Neural cell (in vitro differentiated cells): ENCODE measurements around the gene ABCB8.

Experiments used
- CTCF ChIP-seq: fragments of 450-650 bp; IDR thresholded peaks from 2 replicates; pipeline ENCODE4 v1.5.1; 2014; ENCODE audit warnings: antibody characterized with exemption, mild to moderate bottlenecking, moderate library complexity; ENCODE audit not compliant: poor library complexity, severe bottlenecking
- EP300 ChIP-seq: fragments of 450-650 bp; conservative IDR thresholded peaks from 2 replicates; pipeline ENCODE4 v1.6.1; 2014; ENCODE audit warnings: antibody characterized with exemption, mild to moderate bottlenecking, moderate library complexity; ENCODE audit not compliant: poor library complexity, severe bottlenecking
- EZH2 ChIP-seq: fragments of 200-600, 300-800 bp; shearing (Covaris generic), sonication (generic); IDR thresholded peaks from 2 replicates; pipeline ENCODE4 v1.6.1; 2014; ENCODE audit warnings: antibody characterized with exemption, low read length, borderline replicate concordance, mild to moderate bottlenecking; ENCODE audit not compliant: insufficient read depth, poor library complexity, severe bottlenecking
- MXI1 ChIP-seq: fragments of 450-650 bp; conservative IDR thresholded peaks from 2 replicates; pipeline ENCODE4 v1.6.1; 2014; ENCODE audit warnings: antibody characterized with exemption, mild to moderate bottlenecking; ENCODE audit not compliant: poor library complexity, severe bottlenecking
- POLR2AphosphoS5 ChIP-seq: IDR thresholded peaks from 2 replicates; pipeline ENCODE4 v1.6.1; 2012
- RAD21 ChIP-seq: fragments of 450-650 bp; conservative IDR thresholded peaks from 2 replicates; pipeline ENCODE4 v1.6.1; 2014; ENCODE audit warnings: antibody characterized with exemption, mild to moderate bottlenecking, moderate library complexity
- REST ChIP-seq: IDR thresholded peaks from 2 replicates; pipeline ENCODE4 v1.6.1; 2012; ENCODE audit warnings: borderline replicate concordance
- SMC3 ChIP-seq: fragments of 450-650 bp; conservative IDR thresholded peaks from 2 replicates; pipeline ENCODE4 v1.6.1; 2014; ENCODE audit warnings: antibody characterized with exemption, mild to moderate bottlenecking, moderate library complexity; ENCODE audit not compliant: poor library complexity

- TF ChIP-seq POLR2AphosphoS5 (no peak), RAD21 (no peak), EZH2 (no peak), CTCF (no peak), MXI1 (no peak), SMC3 (no peak), REST (no peak), EP300 (no peak)
These were observed 57.1 kb downstream of the ABCB8 start for GRCh38 chr7:151085329-151085690.
